Measurements from ENCODE around the gene C22orf23.

DNA sequence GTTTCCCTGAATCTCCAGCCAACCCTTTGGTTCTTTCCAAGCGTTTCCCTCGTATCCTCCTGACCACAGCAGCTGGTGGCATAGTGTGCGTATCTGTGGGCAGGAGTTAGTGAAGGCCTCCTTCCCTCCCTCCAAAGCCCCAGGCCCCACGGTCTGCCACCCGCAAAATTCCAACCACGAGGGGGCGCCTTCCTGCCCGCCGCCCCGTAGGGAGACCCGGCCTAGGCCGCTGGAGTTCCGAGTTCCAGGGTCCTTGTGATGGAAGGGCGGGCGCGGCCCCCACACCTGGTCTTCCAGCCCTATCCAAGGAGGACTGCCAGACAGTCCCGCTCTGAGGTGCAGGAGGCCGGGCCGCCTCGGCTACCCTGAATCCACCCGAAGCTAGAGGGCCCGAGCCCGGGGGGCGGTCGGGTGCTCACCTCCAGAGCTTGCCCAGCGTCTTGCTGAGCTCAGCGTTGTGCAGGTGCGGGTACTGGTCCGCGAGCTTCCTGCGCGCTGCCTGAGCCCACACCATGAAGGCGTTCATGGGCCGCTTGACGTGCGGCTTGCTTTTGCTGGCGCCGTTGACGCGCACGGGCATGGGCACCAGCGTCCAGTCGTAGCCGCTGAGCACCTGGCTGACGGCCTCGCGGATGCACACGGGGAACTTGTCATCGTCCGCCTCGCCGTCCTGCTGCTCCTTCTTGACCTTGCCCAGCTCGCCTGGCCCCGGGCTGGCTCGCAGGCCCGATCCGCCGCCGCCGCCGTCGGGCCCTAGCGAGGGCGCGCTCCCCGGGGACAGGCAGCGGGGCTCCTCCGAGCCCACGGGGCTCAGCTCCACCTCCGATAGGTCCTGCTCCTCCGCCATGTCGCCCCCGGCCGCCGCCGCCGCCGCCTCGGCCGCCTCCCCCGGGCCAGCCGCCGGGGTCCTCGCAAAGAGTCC, 29.8 kb upstream of the C22orf23 start:
- TF ChIP-seq, protein P1, sequence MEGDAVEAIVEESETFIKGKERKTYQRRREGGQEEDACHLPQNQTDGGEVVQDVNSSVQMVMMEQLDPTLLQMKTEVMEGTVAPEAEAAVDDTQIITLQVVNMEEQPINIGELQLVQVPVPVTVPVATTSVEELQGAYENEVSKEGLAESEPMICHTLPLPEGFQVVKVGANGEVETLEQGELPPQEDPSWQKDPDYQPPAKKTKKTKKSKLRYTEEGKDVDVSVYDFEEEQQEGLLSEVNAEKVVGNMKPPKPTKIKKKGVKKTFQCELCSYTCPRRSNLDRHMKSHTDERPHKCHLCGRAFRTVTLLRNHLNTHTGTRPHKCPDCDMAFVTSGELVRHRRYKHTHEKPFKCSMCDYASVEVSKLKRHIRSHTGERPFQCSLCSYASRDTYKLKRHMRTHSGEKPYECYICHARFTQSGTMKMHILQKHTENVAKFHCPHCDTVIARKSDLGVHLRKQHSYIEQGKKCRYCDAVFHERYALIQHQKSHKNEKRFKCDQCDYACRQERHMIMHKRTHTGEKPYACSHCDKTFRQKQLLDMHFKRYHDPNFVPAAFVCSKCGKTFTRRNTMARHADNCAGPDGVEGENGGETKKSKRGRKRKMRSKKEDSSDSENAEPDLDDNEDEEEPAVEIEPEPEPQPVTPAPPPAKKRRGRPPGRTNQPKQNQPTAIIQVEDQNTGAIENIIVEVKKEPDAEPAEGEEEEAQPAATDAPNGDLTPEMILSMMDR (IDR thresholded peaks at IDR 0.05): no peak
- TF ChIP-seq EZH2 (IDR thresholded peaks at IDR 0.05; ENCODE audit: borderline replicate concordance, insufficient read depth, low read depth, low read length, poor library complexity, severe bottlenecking): no peak

Data from B cell (primary cell).